GM12872 (cell line): Measurements from ENCODE around the gene ARAP1.

Experiments
- TF ChIP-seq, protein P1 (sequence below): IDR thresholded peaks from 3 replicates; pipeline ENCODE4 v1.5.1; 2011; ENCODE audit warnings: low read depth, mild to moderate bottlenecking, low read length, moderate library complexity; ENCODE audit not compliant: insufficient read depth

Gene ARAP1

DNA sequence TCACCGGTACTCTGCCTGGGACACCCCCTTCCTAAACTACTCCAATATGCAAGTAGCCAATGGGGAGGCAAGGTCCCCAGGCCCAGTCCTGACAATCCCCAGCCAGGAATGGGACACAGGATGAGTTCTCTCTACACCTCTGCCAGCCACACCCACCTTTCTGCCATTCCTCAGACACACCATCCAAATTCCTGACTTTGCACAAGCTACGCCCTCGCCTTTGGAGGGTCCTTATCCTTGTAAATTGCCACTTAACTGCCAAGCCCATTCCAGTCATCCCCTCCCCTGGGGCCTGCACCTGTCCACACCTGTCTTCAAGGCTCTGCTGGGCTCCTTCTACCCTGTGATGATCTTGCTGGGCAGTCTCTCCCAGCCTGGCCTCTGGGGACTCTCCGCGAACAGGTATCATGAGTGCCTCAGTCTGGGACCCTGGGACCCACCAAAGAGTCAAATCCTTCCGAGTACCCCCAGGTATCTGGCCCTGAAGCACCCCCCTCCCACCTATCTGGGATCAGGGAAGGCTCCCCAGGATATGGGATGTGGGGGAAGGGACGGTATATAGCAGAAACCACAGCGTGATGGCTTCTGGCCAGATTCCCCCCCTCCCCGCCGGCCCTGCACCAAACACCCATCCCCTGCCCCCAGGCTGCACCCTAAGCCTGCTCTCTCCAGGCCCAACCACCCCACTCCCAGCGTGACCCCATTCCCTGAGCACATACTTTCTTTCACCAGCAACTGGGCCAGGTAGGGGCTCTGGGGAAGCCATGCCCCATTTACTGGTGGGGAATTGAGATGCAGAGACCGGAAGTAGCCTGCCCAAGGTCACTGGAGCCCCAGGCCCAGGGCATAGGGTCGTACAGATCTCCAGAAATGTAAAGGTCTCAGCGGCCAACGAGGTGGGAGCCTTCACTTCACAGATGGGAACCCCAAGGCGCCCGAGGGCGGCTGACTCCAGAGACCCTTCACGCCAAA, 806 bp downstream of the ARAP1 start:
- TF ChIP-seq, protein P1, sequence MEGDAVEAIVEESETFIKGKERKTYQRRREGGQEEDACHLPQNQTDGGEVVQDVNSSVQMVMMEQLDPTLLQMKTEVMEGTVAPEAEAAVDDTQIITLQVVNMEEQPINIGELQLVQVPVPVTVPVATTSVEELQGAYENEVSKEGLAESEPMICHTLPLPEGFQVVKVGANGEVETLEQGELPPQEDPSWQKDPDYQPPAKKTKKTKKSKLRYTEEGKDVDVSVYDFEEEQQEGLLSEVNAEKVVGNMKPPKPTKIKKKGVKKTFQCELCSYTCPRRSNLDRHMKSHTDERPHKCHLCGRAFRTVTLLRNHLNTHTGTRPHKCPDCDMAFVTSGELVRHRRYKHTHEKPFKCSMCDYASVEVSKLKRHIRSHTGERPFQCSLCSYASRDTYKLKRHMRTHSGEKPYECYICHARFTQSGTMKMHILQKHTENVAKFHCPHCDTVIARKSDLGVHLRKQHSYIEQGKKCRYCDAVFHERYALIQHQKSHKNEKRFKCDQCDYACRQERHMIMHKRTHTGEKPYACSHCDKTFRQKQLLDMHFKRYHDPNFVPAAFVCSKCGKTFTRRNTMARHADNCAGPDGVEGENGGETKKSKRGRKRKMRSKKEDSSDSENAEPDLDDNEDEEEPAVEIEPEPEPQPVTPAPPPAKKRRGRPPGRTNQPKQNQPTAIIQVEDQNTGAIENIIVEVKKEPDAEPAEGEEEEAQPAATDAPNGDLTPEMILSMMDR: no peak

DNA sequence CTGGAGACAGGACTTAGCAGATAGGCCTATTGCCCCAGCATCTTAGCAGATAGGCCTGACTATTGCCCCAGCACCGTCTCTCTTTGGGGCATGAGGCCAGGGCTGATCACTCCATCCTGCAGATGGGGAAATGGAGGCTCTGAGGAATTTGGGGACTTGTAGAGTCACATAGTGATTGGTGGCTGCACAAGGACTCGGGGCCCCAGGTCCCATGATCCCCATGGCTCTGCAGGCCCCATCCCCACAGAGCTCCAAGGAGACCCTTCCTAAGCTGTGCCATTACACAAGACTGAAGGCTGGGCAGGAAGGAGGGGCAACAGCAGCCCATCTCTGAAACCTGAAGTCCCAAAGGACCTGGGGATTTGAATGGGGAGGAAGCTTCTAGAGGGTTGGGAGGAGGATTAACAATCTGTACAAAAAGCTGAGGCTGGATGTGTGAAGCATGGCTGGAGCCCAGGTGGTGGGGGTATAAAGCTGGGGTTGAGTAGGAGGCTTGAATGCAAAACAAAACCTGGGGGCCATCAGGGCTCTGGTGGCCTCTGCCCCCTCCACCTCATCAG, 1.6 kb downstream of the ARAP1 start:
- TF ChIP-seq, protein P1: no peak

DNA sequence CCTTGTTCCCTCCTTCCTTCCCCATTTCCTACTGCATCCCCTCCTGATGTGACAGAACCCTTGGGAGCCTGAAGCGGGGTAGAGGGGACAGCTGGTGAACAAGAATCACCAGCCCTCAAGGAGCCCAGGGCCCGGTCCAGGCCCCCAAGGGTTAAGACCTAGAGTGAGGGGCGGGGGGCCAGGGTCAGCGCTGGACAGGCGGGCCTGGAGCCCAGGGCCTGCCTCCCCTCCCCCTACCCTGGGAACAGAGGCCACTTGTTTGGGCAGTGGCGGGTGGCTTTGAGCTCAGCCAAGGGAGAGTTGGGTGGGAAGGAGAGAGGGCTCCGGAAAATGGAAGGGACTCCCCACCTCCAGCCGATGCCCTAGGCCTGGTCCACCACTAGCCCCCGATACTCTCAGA, 2.1 kb downstream of the ARAP1 start:
- TF ChIP-seq, protein P1: no peak

DNA sequence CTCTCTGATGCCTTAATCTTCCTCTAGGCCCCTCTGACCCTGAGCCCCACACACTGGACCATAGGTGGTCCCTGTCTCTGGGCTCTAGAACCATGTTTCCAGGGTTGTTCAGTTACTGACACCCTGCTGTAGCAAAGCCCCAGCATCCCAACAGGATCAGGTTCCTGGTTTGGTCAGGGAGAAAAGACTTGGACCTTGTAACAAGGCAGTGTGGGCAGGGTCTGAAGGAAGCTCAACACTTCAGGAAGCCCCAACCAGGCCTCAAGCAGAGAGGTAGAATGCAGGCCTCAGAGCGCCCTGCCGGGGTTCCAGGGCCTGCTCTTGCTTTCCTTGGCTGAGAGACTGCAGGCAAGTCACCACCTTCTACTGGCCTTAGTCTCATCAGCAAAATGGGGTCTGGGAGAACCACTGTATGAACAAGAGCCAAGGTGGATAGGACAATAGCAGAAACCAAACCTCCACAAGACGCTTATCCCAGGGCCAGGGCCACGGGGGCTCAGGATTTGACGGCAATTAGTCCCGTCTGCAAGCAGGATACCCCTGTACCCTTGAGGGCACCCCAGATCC, 4.8 kb downstream of the ARAP1 start:
- TF ChIP-seq, protein P1: no peak

DNA sequence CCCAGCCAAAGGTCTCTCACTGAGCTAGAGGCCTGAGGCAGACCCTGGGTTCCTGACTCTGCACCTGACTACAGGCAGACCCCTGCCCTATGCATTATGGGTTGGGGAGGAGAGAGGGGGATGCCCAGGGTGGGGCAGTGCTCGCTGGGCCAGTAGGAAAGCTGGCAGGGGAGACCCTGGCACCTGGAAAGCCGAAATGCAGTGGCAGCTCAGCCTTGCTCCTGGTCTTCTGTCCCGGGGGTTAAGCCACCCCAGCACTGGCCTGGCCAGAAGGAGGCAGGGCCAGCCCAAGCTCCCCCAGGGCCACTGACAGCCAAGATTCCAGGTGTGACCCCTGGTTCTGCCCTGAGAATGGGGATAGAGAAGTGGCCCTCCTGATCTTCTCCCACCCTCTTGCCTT, 5.4 kb downstream of the ARAP1 start:
- TF ChIP-seq, protein P1: no peak

DNA sequence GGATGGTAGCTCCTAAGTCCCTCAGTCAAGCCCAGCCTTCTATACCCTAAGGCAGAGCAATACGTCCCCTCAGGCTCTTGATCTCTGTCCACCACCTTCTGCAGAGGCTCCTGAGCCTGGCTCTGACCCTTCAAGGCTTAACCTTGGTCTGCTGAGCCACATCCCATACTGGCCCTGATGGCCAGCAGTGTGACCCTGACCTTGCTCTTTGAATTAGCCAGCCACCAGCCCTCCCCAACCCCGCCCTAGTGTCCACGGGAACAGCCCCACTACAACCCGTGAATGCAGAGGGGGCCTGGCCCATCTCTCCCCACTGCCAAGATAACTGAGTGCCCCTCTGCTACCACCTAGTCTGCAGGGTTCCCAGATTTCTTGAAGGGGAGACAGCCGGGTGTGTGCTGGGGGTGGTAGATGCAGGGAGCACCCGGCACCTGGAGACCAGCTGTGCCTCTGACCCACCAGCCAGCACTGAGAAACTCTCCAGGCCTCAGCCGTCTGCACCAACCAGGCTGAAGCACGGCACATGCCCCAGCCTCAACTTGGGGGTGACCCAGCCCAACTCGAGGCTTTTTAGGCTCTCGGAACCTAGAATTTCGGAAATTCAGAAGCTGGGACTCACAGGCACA, 6.2 kb downstream of the ARAP1 start:
- TF ChIP-seq, protein P1: no peak

DNA sequence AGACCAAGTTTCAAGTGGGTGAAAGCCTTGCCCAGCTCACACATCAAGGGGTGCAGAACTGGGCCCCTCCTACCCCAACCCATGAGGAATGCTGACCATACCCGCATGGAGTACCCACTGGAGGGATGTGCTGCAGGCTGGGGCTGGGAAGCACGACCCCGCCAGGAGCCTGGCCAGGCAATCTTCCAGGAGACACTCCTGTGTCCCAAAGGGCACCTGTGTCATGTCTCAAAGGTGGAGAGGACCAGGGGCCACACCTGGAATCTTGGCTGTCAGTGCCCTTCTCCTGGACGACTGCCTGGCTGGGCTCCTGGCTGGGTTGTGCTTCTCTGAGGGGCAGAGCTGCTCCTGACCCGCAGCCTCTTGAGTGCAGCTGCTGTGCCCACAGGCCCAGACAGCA, 6.7 kb downstream of the ARAP1 start:
- TF ChIP-seq, protein P1: no peak
